Mesothelial cell of epicardium (in vitro differentiated cells): ENCODE results near the gene NHP2. TPM values are rescaled to one million over a fixed set of nuclear protein-coding genes. Genes with fewer than 3 reads are reported as not detected.

Source experiments
- DNase-seq, 2 experiments: peaks; one replicate each; pipeline ENCODE4 v3.0.0; 2021; ENCODE audit warnings: low spot score in 2 of 2; ENCODE audit not compliant: unreplicated experiment in 2 of 2
- H3K27ac Mint-ChIP-seq: 2 replicates; pipeline ENCODE4 v1.8.0; 2021; ENCODE audit warnings: mixed read lengths
- H3K27me3 Mint-ChIP-seq: 2 replicates; pipeline ENCODE4 v1.8.0; 2021; ENCODE audit warnings: low read depth, mixed read lengths
- H3K36me3 Mint-ChIP-seq: 2 replicates; pipeline ENCODE4 v1.8.0; 2021; ENCODE audit warnings: mixed read lengths
- H3K4me1 Mint-ChIP-seq: 2 replicates; pipeline ENCODE4 v1.8.0; 2021; ENCODE audit warnings: mixed read lengths
- H3K4me3 Mint-ChIP-seq: 2 replicates; pipeline ENCODE4 v1.8.0; 2021; ENCODE audit warnings: mild to moderate bottlenecking, moderate library complexity, mixed read lengths
- H3K9me3 Mint-ChIP-seq: 2 replicates; pipeline ENCODE4 v1.8.0; 2021; ENCODE audit warnings: mixed read lengths
- CTCF ChIP-seq: fragments of 200-600 bp; sonication (generic); IDR thresholded peaks from one replicate; pipeline ENCODE4 v1.5.0; 2021; ENCODE audit warnings: antibody characterized with exemption; ENCODE audit not compliant: unreplicated experiment
- total RNA-seq: library from RNA; stranded (reverse); gene quantifications from 3 replicates; pipeline ENCODE4 v1.2.1, GENCODE V29; 2021

The NHP2 gene
- total RNA-seq, 1 donor from 2014 or later: 116 TPM

GRCh38 chr5:178182158-178182876 is 28.6 kb upstream of the NHP2 start:
- H3K4me3 Mint-ChIP-seq: no peak overlapping the region
- H3K27me3 Mint-ChIP-seq: peaks cover 4% of the 10 kb centered on the region
- H3K9me3 Mint-ChIP-seq: peaks cover 4% of the 10 kb centered on the region
- peaks cover 7% of the 10 kb centered on the region for H3K4me1 Mint-ChIP-seq
- no peak overlapping the region for H3K27ac Mint-ChIP-seq
- no peaks in the 10 kb centered on the region for H3K36me3 Mint-ChIP-seq
- no peak for TF ChIP-seq CTCF
- no peak for DNase-seq

GRCh38 chr5:178180141-178180863 is 26.6 kb upstream of the NHP2 start:
- DNase-seq: no peak
- peaks cover 4% of the 10 kb centered on the region for H3K27me3 Mint-ChIP-seq
- H3K9me3 Mint-ChIP-seq: peaks cover 4% of the 10 kb centered on the region
- TF ChIP-seq CTCF: no peak
- H3K4me3 Mint-ChIP-seq: no peak overlapping the region
- H3K4me1 Mint-ChIP-seq: peaks cover 7% of the 10 kb centered on the region
- H3K27ac Mint-ChIP-seq: no peak overlapping the region
- H3K36me3 Mint-ChIP-seq: no peaks in the 10 kb centered on the region

- Mint-ChIP-seq H3K36me3 (no peaks in the 10 kb centered on the region), H3K27ac (no peak overlapping the region), H3K9me3 (peaks cover 4% of the 10 kb centered on the region), H3K27me3 (peaks cover 4% of the 10 kb centered on the region), H3K4me3 (no peak overlapping the region), H3K4me1 (peaks cover 7% of the 10 kb centered on the region)
- no peak for DNase-seq
- TF ChIP-seq CTCF: no peak
Measured at GRCh38 chr5:178177569-178177968, 23.9 kb upstream of the NHP2 start.

- Mint-ChIP-seq H3K27me3 (peaks cover 4% of the 10 kb centered on the region), H3K27ac (no peak overlapping the region), H3K36me3 (no peaks in the 10 kb centered on the region), H3K4me3 (no peak overlapping the region), H3K9me3 (peaks cover 4% of the 10 kb centered on the region), H3K4me1 (no peaks in the 10 kb centered on the region)
- DNase-seq: no peak
- TF ChIP-seq CTCF: no peak
Measured at GRCh38 chr5:178176791-178177190, 23.1 kb upstream of the NHP2 start.

GRCh38 chr5:178174456-178174855 is 20.8 kb upstream of the NHP2 start:
- no peak overlapping the region for H3K4me3 Mint-ChIP-seq
- no peaks in the 10 kb centered on the region for H3K9me3 Mint-ChIP-seq
- no peak for DNase-seq
- H3K27ac Mint-ChIP-seq: no peak overlapping the region
- H3K36me3 Mint-ChIP-seq: no peaks in the 10 kb centered on the region
- H3K27me3 Mint-ChIP-seq: peaks cover 4% of the 10 kb centered on the region
- H3K4me1 Mint-ChIP-seq: no peaks in the 10 kb centered on the region
- no peak for TF ChIP-seq CTCF
